Activated CD4-positive, alpha-beta T cell treated with anti-CD3 and anti-CD28 coated beads, Interleukin-2, amount 10 ng/mL, durations not matched to agents 24 days and 14 days (primary cell): ENCODE measurements around the gene FARP1. TPM values are rescaled to one million over a fixed set of nuclear protein-coding genes. Genes with fewer than 3 reads are reported as not detected.

ENCODE experiments used
- DNase-seq: peaks from one replicate; pipeline ENCODE4 v3.0.0; 2022
- H3K27ac Mint-ChIP-seq: one replicate; pipeline ENCODE4 v1.8.0; 2022; ENCODE audit warnings: mild to moderate bottlenecking, mixed read lengths
- H3K27me3 Mint-ChIP-seq: one replicate; pipeline ENCODE4 v1.8.0; 2022; ENCODE audit warnings: mixed read lengths
- H3K36me3 Mint-ChIP-seq: one replicate; pipeline ENCODE4 v1.8.0; 2022; ENCODE audit warnings: low read depth, mild to moderate bottlenecking, mixed read lengths
- H3K4me1 Mint-ChIP-seq: one replicate; pipeline ENCODE4 v1.8.0; 2021; ENCODE audit warnings: mixed read lengths
- H3K4me3 Mint-ChIP-seq: one replicate; pipeline ENCODE4 v1.8.0; 2022; ENCODE audit warnings: mild to moderate bottlenecking, moderate library complexity, mixed read lengths
- H3K9me3 Mint-ChIP-seq: one replicate; pipeline ENCODE4 v1.8.0; 2021; ENCODE audit warnings: mixed read lengths
- intact Hi-C: fragments of 100-400 bp; cut with micrococcal nuclease; formaldehyde crosslinking; loops from one replicate; pipeline ENCODE4 v1.15.1; 2023
- total RNA-seq: library from RNA; stranded (reverse); gene quantifications from 2 replicates; pipeline ENCODE4 v1.2.3, GENCODE V29; 2022

The FARP1 gene
- total RNA-seq, 1 donor from 2014 or later = 0.37 TPM

DNA sequence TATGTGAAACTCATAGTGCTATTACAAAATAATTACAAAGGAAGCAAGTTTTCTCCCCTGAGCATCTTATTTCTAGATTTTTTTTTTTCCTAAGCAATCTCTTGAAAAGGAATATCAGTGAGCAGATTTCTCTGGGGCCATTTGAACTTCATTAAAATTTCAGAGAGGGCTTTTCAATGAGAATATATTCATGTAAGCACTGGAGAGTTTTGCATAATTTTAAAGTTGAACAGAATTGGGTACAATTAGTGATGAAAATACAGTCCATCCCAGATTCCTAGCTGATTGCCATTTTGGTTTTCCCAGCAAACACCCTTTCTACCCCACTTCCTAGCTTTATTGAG, 101.0 kb downstream of the FARP1 start:
- H3K36me3 Mint-ChIP-seq = no peaks in the 10 kb centered on the region
- H3K27me3 Mint-ChIP-seq = peaks cover 8% of the 10 kb centered on the region
- H3K27ac Mint-ChIP-seq = no peak overlapping the region
- intact Hi-C loops = no loop called here
- no peaks in the 10 kb centered on the region for H3K4me1 Mint-ChIP-seq
- H3K4me3 Mint-ChIP-seq = no peak overlapping the region
- DNase-seq = no peak
- H3K9me3 Mint-ChIP-seq = no peaks in the 10 kb centered on the region

DNA sequence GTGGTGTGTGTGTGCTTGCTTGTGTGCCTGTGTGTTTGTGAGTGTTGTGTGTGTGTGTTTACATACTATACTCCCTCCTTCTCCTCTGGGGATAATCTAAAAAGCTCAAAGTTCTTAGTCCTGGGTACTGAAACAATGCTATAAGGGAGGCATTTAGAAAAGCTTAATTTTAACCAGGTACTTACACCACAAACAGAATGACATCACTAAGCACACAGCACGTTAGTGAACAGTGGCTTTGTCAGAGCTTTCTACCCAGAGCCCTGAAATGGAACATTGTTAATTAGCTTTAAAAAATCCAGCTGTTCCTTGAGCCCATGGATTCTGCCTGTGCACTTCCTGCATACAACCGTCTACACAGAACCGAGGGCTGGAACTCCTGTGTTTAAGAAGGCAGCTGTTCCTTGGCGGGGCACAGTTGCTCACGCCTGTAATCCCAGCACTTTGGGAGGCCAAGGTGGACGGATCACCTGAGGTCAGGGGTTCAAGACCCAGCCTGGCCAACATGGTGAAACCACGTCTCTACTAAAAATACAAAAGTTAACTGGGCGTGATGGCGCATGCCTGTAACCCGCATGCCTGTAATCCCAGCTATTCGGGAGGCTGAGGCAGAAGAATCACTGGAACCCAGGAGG, 103.8 kb downstream of the FARP1 start:
- no peak for DNase-seq
- H3K36me3 Mint-ChIP-seq = no peaks in the 10 kb centered on the region
- H3K4me1 Mint-ChIP-seq = no peaks in the 10 kb centered on the region
- no peak overlapping the region for H3K4me3 Mint-ChIP-seq
- H3K27me3 Mint-ChIP-seq = peaks cover 8% of the 10 kb centered on the region
- no peak overlapping the region for H3K27ac Mint-ChIP-seq
- intact Hi-C loops = no loop called here
- no peaks in the 10 kb centered on the region for H3K9me3 Mint-ChIP-seq

DNA sequence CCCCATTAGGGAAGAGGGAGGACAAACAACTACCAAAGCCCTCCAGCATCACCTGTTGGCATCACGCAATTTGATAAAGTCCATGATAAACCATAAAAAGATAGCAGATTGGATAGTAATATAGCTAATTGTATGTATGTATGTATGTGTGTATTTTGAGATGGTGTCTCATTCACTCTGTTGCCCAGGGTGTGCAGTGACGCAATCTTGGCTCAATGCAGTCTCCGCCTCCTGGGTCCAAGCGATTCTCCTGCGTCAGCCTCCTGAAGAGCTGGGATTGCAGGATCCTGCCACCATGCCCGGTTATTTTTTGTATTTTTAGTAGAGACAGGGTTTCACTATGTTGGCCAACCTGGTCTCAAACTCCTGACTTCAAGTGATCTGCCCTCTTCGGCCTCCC, 108.8 kb downstream of the FARP1 start:
- no peak overlapping the region for H3K27ac Mint-ChIP-seq
- no peak overlapping the region for H3K4me3 Mint-ChIP-seq
- H3K27me3 Mint-ChIP-seq = peaks cover 3% of the 10 kb centered on the region
- no peaks in the 10 kb centered on the region for H3K36me3 Mint-ChIP-seq
- H3K9me3 Mint-ChIP-seq = no peaks in the 10 kb centered on the region
- no peaks in the 10 kb centered on the region for H3K4me1 Mint-ChIP-seq
- intact Hi-C loops = no loop called here
- no peak for DNase-seq

DNA sequence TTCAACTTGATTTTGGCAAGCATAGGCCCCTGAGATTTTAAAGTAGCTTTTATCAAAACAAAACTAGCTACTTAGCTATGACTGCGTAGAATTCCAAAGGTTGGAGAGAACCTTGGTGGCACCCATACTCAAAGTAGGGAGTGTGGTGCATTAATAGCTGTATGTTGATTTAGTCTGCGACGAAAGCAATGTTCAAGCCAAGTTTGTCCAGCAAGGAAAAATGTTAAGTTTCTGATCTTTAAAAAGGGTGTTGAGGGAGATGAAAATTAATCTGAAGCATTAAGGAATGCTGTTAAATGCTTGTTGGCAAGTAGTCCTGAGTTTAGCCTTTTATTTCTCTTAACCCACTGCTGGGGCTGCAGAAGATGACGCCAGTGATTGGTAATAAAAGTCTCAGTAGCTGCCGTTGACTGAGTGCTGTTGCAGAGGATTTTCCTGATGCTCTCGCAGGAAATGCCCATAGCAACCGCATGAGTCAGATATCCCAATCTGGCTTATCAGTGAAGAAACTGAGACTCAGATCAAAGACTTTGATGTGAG, 110.1 kb downstream of the FARP1 start:
- intact Hi-C loops = no loop called here

DNA sequence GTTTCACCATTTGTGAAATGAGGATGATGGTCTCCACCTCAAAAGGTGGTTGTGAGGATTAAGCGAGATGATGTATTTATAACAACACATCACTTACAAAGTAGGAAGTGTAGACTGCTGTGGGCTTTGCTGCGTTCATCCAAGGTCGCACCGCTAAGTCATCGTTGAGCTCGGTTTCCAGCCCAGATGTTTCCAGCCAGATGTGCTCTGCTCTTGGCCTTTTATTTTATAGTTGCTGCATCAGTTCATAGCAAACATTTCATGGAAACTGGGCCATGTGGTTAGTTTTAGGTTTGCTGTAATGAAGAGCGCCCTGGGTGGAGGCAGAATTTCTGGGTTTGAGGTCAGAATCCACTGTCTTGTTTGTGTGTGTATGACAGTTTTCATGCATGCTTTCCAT, 110.6 kb downstream of the FARP1 start:
- Mint-ChIP-seq H3K27ac (no peak overlapping the region), H3K27me3 (no peaks in the 10 kb centered on the region), H3K36me3 (no peaks in the 10 kb centered on the region), H3K4me3 (no peak overlapping the region), H3K9me3 (no peaks in the 10 kb centered on the region), H3K4me1 (no peaks in the 10 kb centered on the region)
- no peak for DNase-seq
- intact Hi-C loops = no loop called here

More for the DNA sequence above, 110.1 kb downstream of the FARP1 start:
- DNase-seq = no peak
- H3K27ac Mint-ChIP-seq = no peak overlapping the region
- H3K36me3 Mint-ChIP-seq = no peaks in the 10 kb centered on the region
- no peak overlapping the region for H3K4me3 Mint-ChIP-seq
- no peaks in the 10 kb centered on the region for H3K4me1 Mint-ChIP-seq
- H3K9me3 Mint-ChIP-seq = no peaks in the 10 kb centered on the region
- no peaks in the 10 kb centered on the region for H3K27me3 Mint-ChIP-seq

DNA sequence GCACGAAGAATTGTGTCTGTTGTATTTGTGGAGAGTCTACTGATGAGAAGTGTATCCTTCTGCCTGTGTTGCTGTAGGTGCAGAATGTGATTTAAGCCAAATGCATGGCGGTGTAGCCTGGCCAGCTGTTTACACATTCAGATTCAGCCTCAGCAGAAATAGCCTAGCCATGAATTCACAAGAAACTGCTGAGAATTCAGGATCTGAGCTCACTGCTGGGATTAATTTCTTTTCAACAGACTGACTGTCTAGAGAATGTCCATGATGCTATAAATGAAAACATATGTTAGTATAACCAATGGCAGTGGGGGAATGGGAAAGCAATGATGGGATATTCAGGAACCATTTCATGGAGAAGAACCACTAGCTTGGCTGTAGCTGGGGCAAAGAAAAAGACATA, 111.6 kb downstream of the FARP1 start:
- Mint-ChIP-seq H3K36me3 (no peaks in the 10 kb centered on the region), H3K9me3 (no peaks in the 10 kb centered on the region), H3K27me3 (no peaks in the 10 kb centered on the region), H3K27ac (no peak overlapping the region), H3K4me3 (no peak overlapping the region), H3K4me1 (no peaks in the 10 kb centered on the region)
- no peak for DNase-seq
- intact Hi-C loops = no loop called here

DNA sequence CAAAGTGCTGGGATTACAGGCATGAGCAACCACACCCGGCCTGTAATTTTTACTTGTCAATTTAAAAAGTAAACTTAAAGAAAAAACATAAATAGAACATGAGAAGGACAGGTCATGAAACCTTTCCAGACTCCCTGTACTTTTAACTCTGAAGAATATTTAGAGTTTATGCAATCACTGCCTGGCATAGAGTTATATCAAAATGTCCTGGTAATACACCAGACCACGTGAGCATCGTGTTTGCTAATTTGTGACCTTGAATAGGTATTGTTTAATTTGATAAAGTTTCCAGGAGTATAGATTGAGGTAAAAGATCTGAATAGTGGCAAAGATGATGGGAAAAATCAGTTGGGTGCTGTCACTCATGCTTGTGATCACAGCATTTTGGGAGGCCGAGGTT, 115.3 kb downstream of the FARP1 start:
- no peaks in the 10 kb centered on the region for H3K9me3 Mint-ChIP-seq
- H3K27ac Mint-ChIP-seq = no peak overlapping the region
- DNase-seq = no peak
- intact Hi-C loops = no loop called here
- H3K36me3 Mint-ChIP-seq = no peaks in the 10 kb centered on the region
- no peaks in the 10 kb centered on the region for H3K4me1 Mint-ChIP-seq
- no peak overlapping the region for H3K4me3 Mint-ChIP-seq
- no peaks in the 10 kb centered on the region for H3K27me3 Mint-ChIP-seq

DNA sequence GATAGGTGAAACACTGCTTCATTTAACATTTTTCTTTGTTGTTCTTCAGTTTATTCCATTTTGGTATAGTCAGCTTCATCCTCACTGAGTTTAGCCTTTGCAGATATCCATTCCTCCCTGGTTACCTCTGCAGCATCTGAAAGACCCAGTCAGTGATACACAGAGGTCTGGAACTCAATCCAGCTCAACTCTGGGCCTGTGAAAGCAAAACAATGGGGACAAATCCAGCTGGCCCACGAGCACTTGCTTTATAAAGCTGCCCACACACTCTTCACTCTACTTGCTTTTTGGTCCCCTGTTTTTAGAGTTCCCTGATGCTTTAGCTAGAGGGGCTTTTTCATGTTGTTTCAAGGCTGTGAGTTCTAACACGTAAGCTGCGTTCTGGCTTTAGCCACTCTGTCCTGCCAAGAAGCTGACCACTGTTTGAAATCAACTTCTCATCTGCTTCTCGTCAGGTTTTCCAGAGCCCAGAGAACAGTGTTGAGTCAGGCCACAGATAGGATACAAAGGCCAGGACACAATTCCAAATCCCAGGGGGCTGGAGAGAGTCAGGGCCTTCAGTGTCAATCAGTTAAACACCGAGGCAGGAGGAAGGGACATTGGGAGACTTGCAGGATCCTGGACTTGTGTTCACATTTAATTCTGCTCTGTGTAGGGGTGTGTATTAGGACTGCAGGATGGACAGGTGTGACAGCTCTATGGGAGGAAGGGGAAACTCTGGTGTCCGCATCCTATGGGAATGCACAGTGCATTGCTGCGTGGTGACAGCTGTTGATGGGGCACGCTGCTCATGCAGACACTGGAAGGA, 117.7 kb downstream of the FARP1 start:
- intact Hi-C loops = no loop called here
- no peaks in the 10 kb centered on the region for H3K36me3 Mint-ChIP-seq
- H3K27ac Mint-ChIP-seq = no peak overlapping the region
- no peaks in the 10 kb centered on the region for H3K27me3 Mint-ChIP-seq
- no peak overlapping the region for H3K4me3 Mint-ChIP-seq
- no peaks in the 10 kb centered on the region for H3K4me1 Mint-ChIP-seq
- DNase-seq = no peak
- no peaks in the 10 kb centered on the region for H3K9me3 Mint-ChIP-seq

DNA sequence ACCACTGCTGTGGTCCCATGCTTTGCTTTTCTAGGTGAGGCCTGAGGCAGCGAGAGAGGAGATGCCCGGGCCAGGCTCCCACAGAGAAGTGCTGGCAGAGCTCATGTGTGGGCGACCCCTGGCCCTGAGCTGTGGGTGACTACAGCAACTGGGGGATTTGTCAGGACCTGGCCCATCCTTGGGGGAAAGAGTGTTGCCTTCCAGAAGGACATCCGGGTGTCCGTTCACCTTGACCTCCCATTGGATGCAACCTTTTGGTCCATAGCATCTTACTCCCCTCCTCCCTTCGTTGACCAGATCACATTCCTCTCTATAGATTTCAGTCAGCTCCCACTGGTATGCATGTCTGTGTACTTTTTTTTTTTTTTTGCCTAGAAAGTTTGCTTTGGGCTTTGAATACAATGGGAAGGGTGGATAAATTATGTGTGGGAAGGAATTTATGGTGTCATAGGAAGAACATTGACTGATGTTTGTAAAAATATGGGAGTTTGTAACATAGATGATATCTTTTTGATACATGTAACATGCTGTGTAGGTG, 118.3 kb downstream of the FARP1 start:
- intact Hi-C loops = no loop called here
- H3K27me3 Mint-ChIP-seq = no peaks in the 10 kb centered on the region
- H3K4me3 Mint-ChIP-seq = no peak overlapping the region

DNA sequence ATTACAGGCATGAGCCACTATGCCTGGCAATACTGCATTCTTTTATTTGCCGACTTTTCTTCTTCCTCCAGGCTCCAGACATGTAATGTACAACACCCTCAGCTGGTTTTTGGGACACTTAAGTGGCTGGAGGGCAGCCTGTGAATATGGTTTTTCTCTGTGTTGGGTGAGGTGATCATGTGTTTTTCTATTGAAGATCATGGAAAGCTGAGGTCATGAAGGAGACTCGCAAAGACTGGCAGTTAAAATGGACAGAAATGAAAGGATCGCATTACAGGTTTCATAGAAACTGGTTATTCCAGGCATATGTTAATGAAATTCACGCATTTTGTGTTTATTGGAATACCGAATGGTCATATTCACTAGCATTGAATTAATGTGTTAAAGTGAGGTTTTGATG, 119.4 kb downstream of the FARP1 start:
- no peak overlapping the region for H3K4me3 Mint-ChIP-seq
- no peak for DNase-seq
- H3K36me3 Mint-ChIP-seq = no peaks in the 10 kb centered on the region
- no peak overlapping the region for H3K27ac Mint-ChIP-seq
- no peaks in the 10 kb centered on the region for H3K27me3 Mint-ChIP-seq
- no peaks in the 10 kb centered on the region for H3K9me3 Mint-ChIP-seq
- no peaks in the 10 kb centered on the region for H3K4me1 Mint-ChIP-seq
- intact Hi-C loops = no loop called here

More for the DNA sequence above, 118.3 kb downstream of the FARP1 start:
- DNase-seq = no peak
- H3K27ac Mint-ChIP-seq = no peak overlapping the region
- H3K4me1 Mint-ChIP-seq = no peaks in the 10 kb centered on the region
- H3K36me3 Mint-ChIP-seq = no peaks in the 10 kb centered on the region
- no peaks in the 10 kb centered on the region for H3K9me3 Mint-ChIP-seq

DNA sequence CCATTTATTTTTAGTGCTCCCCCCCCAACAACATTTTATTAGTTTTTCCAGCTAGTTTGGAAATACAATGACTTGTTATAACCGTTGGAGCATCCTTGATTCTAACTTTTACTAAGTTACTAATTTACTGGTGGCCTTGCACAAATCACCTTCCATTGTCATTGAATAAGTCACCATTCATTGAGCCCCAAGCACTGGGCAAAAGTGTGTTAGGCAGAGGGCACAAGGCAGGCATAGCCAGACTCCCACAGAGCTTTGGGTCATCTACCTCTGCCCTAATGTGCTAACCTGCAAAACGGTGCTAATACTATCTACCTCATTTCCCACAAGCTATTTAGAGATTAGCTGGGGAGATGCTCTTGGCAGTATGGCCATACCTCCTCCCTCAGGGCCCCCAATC, 120.9 kb downstream of the FARP1 start:
- Mint-ChIP-seq H3K4me1 (no peaks in the 10 kb centered on the region), H3K27ac (no peak overlapping the region), H3K9me3 (no peaks in the 10 kb centered on the region), H3K27me3 (no peaks in the 10 kb centered on the region), H3K36me3 (no peaks in the 10 kb centered on the region), H3K4me3 (no peak overlapping the region)
- DNase-seq = no peak
- intact Hi-C loops = no loop called here

DNA sequence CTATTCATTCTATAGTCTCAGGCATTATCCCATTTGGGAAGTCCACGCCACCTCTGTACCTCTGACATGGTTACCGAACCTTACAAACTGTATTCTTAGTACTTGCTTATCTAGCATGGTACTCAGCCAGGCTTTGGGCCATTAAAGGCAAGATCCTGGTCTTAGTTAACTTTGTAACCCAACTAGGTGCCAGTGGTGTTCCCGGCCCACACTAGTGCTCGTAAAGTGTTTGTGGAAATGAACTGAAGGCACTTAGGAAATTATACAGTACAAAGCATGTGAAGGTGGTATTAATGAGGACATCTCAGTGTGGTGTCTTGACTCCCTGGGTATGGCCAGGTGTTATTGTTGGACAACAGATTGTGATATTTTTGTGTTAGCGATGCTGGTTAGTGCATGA, 122.0 kb downstream of the FARP1 start:
- intact Hi-C loops = no loop called here
- Mint-ChIP-seq H3K27ac (no peak overlapping the region), H3K9me3 (no peaks in the 10 kb centered on the region), H3K36me3 (no peaks in the 10 kb centered on the region), H3K4me1 (no peaks in the 10 kb centered on the region), H3K27me3 (no peaks in the 10 kb centered on the region), H3K4me3 (no peak overlapping the region)
- no peak for DNase-seq

DNA sequence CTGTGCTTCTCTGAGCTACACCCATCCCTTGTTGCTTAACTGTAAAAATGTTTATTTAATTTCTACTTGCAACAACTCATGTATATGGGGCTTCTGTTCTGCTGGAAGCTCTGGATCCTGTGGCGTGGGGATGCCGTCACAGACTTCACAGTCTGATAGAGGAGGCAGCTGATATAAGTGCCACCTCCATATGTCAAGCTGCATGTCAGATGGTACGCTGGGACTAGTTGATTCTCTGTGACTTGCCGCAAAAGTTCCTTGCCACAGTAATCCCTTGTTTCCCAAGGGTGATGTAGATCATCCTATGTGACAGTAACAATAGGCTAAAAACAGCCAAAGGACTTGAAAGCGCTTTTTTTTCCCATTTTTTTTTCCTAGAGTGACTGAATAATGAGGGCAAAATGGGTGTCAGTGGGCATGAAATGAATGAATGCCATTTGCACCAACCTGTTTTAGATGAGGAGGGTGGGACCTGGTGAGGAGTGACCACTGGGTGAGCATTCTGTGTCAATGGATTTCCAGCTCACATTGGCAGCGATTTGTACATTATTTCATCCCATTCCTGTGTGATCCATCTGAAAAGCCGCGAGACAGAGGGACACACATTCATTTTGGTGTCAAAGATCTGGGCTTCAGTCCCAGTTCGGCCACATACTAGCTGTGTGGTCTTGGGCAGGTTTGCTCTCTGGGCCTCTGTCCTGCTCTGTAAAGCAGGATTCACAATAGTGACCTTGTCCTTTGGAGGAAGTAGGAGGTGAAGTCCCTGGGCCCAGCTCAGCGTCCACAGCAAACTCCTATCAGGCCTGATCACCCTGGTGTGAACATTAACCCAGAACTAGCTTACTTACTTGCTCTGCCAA, 123.0 kb downstream of the FARP1 start:
- H3K36me3 Mint-ChIP-seq = no peaks in the 10 kb centered on the region
- H3K4me3 Mint-ChIP-seq = no peak overlapping the region
- H3K4me1 Mint-ChIP-seq = no peaks in the 10 kb centered on the region
- intact Hi-C loops = no loop called here
- H3K9me3 Mint-ChIP-seq = no peaks in the 10 kb centered on the region
- H3K27ac Mint-ChIP-seq = no peak overlapping the region
- H3K27me3 Mint-ChIP-seq = no peaks in the 10 kb centered on the region
- no peak for DNase-seq
